ENCODE data around the gene IDS.
A peak's percentile ranks its signal among the peaks of the same experiment; 100 is the strongest.
"Not testable (repeated sequence)": the region's sequence is repeated elsewhere in the genome, so short reads cannot be mapped to it uniquely, and the experiment has no call there.

The IDS gene

GRCh38 chrX:149497054-149497453, 8.1 kb downstream of the IDS start:
- no peak for DNase-seq

- DNase-seq = no peak
These were observed 9.5 kb downstream of the IDS start for GRCh38 chrX:149495573-149496071.

- DNase-seq = no peak
These were observed 10.1 kb downstream of the IDS start for GRCh38 chrX:149494844-149495565.

- no peak for DNase-seq
These were observed 11.2 kb downstream of the IDS start for GRCh38 chrX:149493567-149494562.

- no peak for DNase-seq
These were observed 13.3 kb downstream of the IDS start for GRCh38 chrX:149491812-149492211.

- DNase-seq = no peak
These were observed 15.0 kb downstream of the IDS start for GRCh38 chrX:149490100-149490499.

- DNase-seq = not testable (repeated sequence)
These were observed 16.6 kb downstream of the IDS start for GRCh38 chrX:149488411-149489052.

GRCh38 chrX:149488008-149488407, 17.1 kb downstream of the IDS start:
- not testable (repeated sequence) for DNase-seq

- DNase-seq = no peak
These were observed 17.8 kb downstream of the IDS start for GRCh38 chrX:149487292-149487691.

GRCh38 chrX:149476513-149476912, 28.6 kb downstream of the IDS start:
- no peak for DNase-seq

- no peak for DNase-seq
These were observed 31.1 kb downstream of the IDS start for GRCh38 chrX:149473966-149474365.

- no peak for DNase-seq
These were observed 32.0 kb downstream of the IDS start for GRCh38 chrX:149473092-149473491.

GRCh38 chrX:149472625-149473024, 32.5 kb downstream of the IDS start:
- DNase-seq = no peak

GRCh38 chrX:149471397-149471796, 33.7 kb downstream of the IDS start:
- no peak for DNase-seq

- peak; percentile 28 for DNase-seq
These were observed 34.2 kb downstream of the IDS start for GRCh38 chrX:149470955-149471354.

GRCh38 chrX:149469406-149469805, 35.7 kb downstream of the IDS start:
- DNase-seq = no peak

- DNase-seq = no peak
These were observed 37.2 kb downstream of the IDS start for GRCh38 chrX:149467920-149468319.

GRCh38 chrX:149467461-149467860, 37.6 kb downstream of the IDS start:
- DNase-seq = no peak

GRCh38 chrX:149462849-149463248, 42.3 kb downstream of the IDS start:
- DNase-seq = no peak

- no peak for DNase-seq
These were observed 43.4 kb downstream of the IDS start for GRCh38 chrX:149461746-149462145.

- no peak for DNase-seq
These were observed 46.5 kb downstream of the IDS start for GRCh38 chrX:149458586-149458985.

GRCh38 chrX:149456476-149457245, 48.4 kb downstream of the IDS start:
- DNase-seq = no peak

Measured in NCI-H510A (cell line).